Natural killer cell (primary cell): Measurements from ENCODE around the gene CDX2. TPM values are rescaled to one million over a fixed set of nuclear protein-coding genes. Genes with fewer than 3 reads are reported as not detected.
"Not testable (repeated sequence)": the region's sequence is repeated elsewhere in the genome, so short reads cannot be mapped to it uniquely, and the experiment has no call there.

Experiments
- ATAC-seq, 3 donors: fragments of 150-1000 bp in 2 of 3; fragments of 200-7000 bp in 1 of 3; cut with Tn5 transposase; 1 replicate in 1 of 3; 2 replicates in 2 of 3; pipeline ENCODE4 v1.10.0; 2021; ENCODE audit warnings: mild to moderate bottlenecking in 2 of 3, moderate library complexity in 2 of 3
- DNase-seq, 2 donors: peaks; one replicate each; pipeline versions ENCODE4 v3.0.0 to v3.0.0-alpha.2; 2013 to 2021; ENCODE audit warnings: mixed read lengths in 1 of 2
- H3K27ac ChIP-seq: one replicate; pipeline ENCODE4 v1.5.1; 2013; ENCODE audit warnings: mild to moderate bottlenecking, low read length
- H3K27me3 ChIP-seq: one replicate; pipeline ENCODE4 v1.6.1; 2013; ENCODE audit warnings: low read length; ENCODE audit not compliant: control insufficient read depth, insufficient read depth
- H3K36me3 ChIP-seq: one replicate; pipeline ENCODE4 v1.6.1; 2013; ENCODE audit warnings: low read length; ENCODE audit not compliant: control insufficient read depth, insufficient read depth
- H3K4me1 ChIP-seq: one replicate; pipeline ENCODE4 v1.6.1; 2013; ENCODE audit warnings: low read length; ENCODE audit not compliant: control insufficient read depth, insufficient read depth
- H3K4me3 ChIP-seq: one replicate; pipeline ENCODE4 v1.5.1; 2013; ENCODE audit warnings: low read length
- H3K9me3 ChIP-seq: one replicate; pipeline ENCODE4 v1.6.1; 2013; ENCODE audit warnings: low read length; ENCODE audit not compliant: control insufficient read depth, insufficient read depth
- H3K27ac Mint-ChIP-seq, 2 donors: one replicate each; pipeline ENCODE4 v1.8.0; 2022; ENCODE audit warnings: mild to moderate bottlenecking in 2 of 2, mixed read lengths in 2 of 2, moderate library complexity in 1 of 2
- H3K27me3 Mint-ChIP-seq, 2 donors: one replicate each; pipeline ENCODE4 v1.8.0; 2022; ENCODE audit warnings: low read depth in 2 of 2, mixed read lengths in 2 of 2
- H3K36me3 Mint-ChIP-seq: one replicate; pipeline ENCODE4 v1.8.0; 2022; ENCODE audit warnings: mixed read lengths
- H3K4me1 Mint-ChIP-seq, 2 donors: one replicate each; pipeline ENCODE4 v1.8.0; 2022; ENCODE audit warnings: mixed read lengths in 2 of 2
- H3K4me3 Mint-ChIP-seq: one replicate; pipeline ENCODE4 v1.8.0; 2022; ENCODE audit warnings: mild to moderate bottlenecking, moderate library complexity, mixed read lengths
- H3K9me3 Mint-ChIP-seq, 2 donors: one replicate each; pipeline ENCODE4 v1.8.0; 2022; ENCODE audit warnings: mixed read lengths in 2 of 2
- WGBS: methylation state at CpG from one replicate; pipeline ENCODE4 v1.1.7; 2013; ENCODE audit warnings: missing lambda C conversion rate; ENCODE audit not compliant: insufficient coverage; 5-methylcytosine and 5-hydroxymethylcytosine counted together
- intact Hi-C: fragments of 100-400 bp; cut with micrococcal nuclease; formaldehyde crosslinking; loops from one replicate; pipeline ENCODE4 v1.14.2; 2022
- total RNA-seq, 4 donors: library from RNA; stranded (reverse); fragments of 120-200 nt in 1 of 4; gene quantifications; one replicate each; pipeline versions ENCODE4 v1.2.3 to v1.2.4, GENCODE V29; 2013 to 2022
- TF ChIP-seq, protein P1 (sequence below): fragments of 200-600 bp; IDR thresholded peaks from one replicate; pipeline ENCODE4 v1.8.0; 2022; ENCODE audit warnings: antibody characterized with exemption

Gene CDX2
- total RNA-seq, 3 donors from 2014 or later (not counting 1 experiment from before 2014, with no cell fraction given): not detected

DNA sequence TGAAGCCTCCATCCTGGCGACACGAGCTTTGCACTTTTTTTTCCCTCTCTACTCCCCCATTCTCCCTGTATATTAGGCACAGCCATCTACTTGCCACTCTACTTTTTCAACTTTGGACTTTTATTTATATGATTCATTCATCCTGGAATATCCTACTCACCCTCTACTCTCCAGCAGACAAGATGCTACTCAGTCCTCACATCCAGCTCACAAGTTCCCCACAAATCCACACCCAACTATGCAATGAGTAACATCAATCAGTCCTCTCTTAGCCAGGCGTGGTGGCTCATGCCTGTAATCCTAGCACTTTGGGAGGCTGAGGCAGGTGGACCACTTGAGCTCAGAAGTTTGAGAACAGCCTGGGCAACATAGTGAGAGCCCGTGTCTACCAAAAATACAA, 43.3 kb upstream of the CDX2 start:
- TF ChIP-seq, protein P1, sequence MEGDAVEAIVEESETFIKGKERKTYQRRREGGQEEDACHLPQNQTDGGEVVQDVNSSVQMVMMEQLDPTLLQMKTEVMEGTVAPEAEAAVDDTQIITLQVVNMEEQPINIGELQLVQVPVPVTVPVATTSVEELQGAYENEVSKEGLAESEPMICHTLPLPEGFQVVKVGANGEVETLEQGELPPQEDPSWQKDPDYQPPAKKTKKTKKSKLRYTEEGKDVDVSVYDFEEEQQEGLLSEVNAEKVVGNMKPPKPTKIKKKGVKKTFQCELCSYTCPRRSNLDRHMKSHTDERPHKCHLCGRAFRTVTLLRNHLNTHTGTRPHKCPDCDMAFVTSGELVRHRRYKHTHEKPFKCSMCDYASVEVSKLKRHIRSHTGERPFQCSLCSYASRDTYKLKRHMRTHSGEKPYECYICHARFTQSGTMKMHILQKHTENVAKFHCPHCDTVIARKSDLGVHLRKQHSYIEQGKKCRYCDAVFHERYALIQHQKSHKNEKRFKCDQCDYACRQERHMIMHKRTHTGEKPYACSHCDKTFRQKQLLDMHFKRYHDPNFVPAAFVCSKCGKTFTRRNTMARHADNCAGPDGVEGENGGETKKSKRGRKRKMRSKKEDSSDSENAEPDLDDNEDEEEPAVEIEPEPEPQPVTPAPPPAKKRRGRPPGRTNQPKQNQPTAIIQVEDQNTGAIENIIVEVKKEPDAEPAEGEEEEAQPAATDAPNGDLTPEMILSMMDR: no peak
- intact Hi-C loops: no loop called here
- Mint-ChIP-seq H3K4me3 (no peak overlapping the region), H3K4me1 (no peaks in the 10 kb centered on the region), H3K9me3 (no peaks in the 10 kb centered on the region), H3K36me3 (no peaks in the 10 kb centered on the region), H3K27me3 (peaks cover 11 to 18% of the 10 kb centered on the region in 2 donors), H3K27ac (no peak overlapping the region)
- ATAC-seq (no peak), DNase-seq (no peak)
- WGBS: 88% methylated on average over 4 of the region's 4 CpGs
- H3K4me3 ChIP-seq: no peak overlapping the region
- H3K36me3 ChIP-seq: no peaks in the 10 kb centered on the region
- H3K4me1 ChIP-seq: no peaks in the 10 kb centered on the region
- no peak overlapping the region for H3K27ac ChIP-seq
- no peaks in the 10 kb centered on the region for H3K27me3 ChIP-seq
- H3K9me3 ChIP-seq: no peaks in the 10 kb centered on the region

DNA sequence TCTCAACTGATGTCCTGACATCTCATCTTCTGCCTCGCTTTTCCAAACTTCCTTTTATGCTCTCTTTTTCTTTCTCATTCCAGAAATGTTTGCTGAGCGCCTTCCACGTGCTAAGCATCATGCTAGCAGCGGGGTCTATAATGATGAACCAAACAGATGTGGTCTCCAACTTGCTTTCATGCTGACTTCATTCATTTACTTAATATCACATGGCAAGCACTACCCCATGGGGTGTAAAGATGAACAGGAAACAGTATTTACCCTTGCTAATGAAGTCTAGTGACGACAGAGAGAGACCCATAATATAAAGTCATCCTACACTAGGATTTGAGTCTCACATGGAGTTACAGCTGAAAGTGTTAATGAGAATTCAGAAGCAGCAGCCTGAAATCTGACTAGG, 40.9 kb upstream of the CDX2 start:
- H3K36me3 ChIP-seq: no peaks in the 10 kb centered on the region
- Mint-ChIP-seq H3K4me3 (no peak overlapping the region), H3K4me1 (no peaks in the 10 kb centered on the region), H3K27ac (no peak overlapping the region), H3K9me3 (no peaks in the 10 kb centered on the region), H3K36me3 (no peaks in the 10 kb centered on the region), H3K27me3 (peaks cover 13 to 15% of the 10 kb centered on the region in 2 donors)
- ATAC-seq (no peak), DNase-seq (no peak)
- H3K27me3 ChIP-seq: no peaks in the 10 kb centered on the region
- intact Hi-C loops: no loop called here
- H3K4me1 ChIP-seq: no peaks in the 10 kb centered on the region
- TF ChIP-seq, protein P1: no peak
- H3K27ac ChIP-seq: no peak overlapping the region
- WGBS: 85% methylated on average over 4 of the region's 5 CpGs
- no peak overlapping the region for H3K4me3 ChIP-seq
- H3K9me3 ChIP-seq: no peaks in the 10 kb centered on the region

DNA sequence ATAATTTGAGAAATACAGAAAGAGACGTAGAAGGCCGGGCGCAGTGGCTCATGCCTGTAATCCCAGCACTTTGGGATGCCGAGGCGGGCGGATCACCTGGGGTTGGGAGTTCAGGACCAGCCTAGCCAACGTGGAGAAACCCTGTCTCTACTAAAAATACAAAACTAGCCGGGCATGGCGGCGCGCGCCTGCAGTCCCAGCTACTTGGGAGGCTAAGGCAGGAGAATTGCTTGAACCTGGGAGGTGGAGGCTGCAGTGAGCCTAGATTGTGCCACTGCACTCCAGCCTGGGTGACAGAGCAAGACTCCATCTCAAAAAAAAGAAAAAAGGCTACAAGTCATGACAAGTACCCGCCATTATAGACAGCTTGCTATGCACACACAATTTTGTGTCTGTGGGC, 35.9 kb upstream of the CDX2 start:
- H3K4me1 ChIP-seq, H3K36me3 Mint-ChIP-seq, H3K27me3 ChIP-seq, H3K27ac ChIP-seq, H3K27me3 Mint-ChIP-seq, H3K9me3 ChIP-seq, H3K27ac Mint-ChIP-seq, H3K9me3 Mint-ChIP-seq, H3K4me1 Mint-ChIP-seq, H3K4me3 ChIP-seq, H3K36me3 ChIP-seq, DNase-seq, H3K4me3 Mint-ChIP-seq, intact Hi-C loops, ATAC-seq: not testable (repeated sequence)
- 97% methylated on average over 6 of the region's 13 CpGs for WGBS

DNA sequence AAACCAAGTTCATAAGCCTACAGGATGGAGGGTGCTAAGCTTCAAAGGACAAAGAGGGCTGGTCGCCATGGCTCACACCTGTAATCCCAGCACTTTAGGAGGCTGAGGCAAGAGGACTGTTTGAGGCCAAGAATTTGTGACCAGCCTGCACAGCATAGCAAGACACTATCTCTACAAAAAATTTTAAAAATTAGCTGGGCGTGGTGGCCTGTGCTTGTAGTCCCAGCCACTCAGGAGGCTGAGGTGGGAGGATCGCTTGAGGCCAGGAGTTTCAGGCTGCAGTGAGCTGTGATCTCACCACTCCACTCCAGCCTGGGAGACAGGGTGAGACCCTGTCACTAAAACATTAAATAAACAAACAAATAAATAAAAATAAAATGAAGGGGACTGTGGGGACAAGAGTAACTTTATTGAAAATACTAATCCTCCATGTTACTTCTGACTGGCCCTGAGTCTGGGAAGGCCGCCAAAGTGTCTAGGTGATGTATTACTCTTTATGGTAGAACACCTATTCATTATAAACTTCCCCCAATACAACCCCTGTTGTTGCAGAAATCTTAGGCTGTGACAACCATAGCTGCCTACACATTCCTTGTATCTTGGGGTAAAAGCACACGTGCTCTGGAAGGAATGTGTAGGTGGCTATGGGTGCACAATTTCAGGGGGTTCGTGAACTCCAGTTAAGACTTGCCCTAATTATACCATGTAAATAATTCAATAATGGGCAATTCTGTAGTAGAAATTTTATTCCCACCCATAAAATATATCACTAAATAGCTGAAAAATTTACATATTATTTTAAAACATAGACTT, 34.0 kb upstream of the CDX2 start:
- Histone ChIP-seq H3K9me3 (no peaks in the 10 kb centered on the region), H3K4me1 (no peaks in the 10 kb centered on the region), H3K27me3 (no peaks in the 10 kb centered on the region), H3K36me3 (no peaks in the 10 kb centered on the region), H3K4me3 (no peak overlapping the region), H3K27ac (no peak overlapping the region)
- ATAC-seq: no peak
- H3K4me3 Mint-ChIP-seq: no peak overlapping the region
- intact Hi-C loops: no loop called here
- TF ChIP-seq, protein P1: no peak
- no peaks in the 10 kb centered on the region for H3K9me3 Mint-ChIP-seq
- no peak for DNase-seq
- no peak overlapping the region for H3K27ac Mint-ChIP-seq
- H3K4me1 Mint-ChIP-seq: no peaks in the 10 kb centered on the region
- peaks cover 0 to 2% of the 10 kb centered on the region in 2 donors for H3K27me3 Mint-ChIP-seq
- no peaks in the 10 kb centered on the region for H3K36me3 Mint-ChIP-seq
- 96% methylated on average over 3 of the region's 6 CpGs for WGBS
